Measurements from ENCODE around the gene MAGED2. TPM values are rescaled to one million over a fixed set of nuclear protein-coding genes. Genes with fewer than 3 reads are reported as not detected.

MAGED2 gene
- total and polyA plus RNA-seq, 2 donors (not counting 3 experiments of a cell fraction or from before 2014, with no cell fraction given), result 241 to 309 TPM

DNA sequence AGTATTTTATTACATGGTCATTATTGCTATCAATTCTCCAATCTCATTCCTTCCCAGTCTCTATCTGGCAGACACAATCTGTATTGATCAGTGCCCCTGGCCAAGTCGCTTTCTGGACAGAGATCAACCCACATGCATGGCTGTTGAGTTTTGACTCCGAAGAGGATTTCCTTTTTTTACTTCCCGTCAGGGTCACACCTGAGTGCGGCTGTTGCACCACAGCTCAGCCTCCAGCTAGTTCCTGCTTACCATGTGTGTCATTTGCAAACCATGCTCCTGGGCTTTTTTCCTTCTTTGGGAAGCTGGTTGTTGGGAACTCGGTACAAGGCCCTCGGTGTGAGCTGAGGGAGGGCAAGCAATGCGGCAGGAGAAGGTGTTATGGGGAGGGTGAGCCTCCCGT lies 11.7 kb downstream of the MAGED2 start:
- Histone ChIP-seq H3K79me2 (ENCODE audit: control insufficient read depth, insufficient read depth, low read length) (no peaks in the 10 kb centered on the region), H3K9ac (replicated peaks; ENCODE audit: extremely low read depth, insufficient read depth, low read length) (no peak overlapping the region), H2AFZ (ENCODE audit: low read depth, low read length) (no peak overlapping the region), H3K27ac (ENCODE audit: insufficient read depth, low read depth, low read length) (no peak overlapping the region), H3K36me3 (ENCODE audit: control insufficient read depth in 2 of 2, extremely low read depth in 1 of 2, insufficient read depth in 2 of 2, low read length in 2 of 2) (peaks cover 5 to 6% of the 10 kb centered on the region in 2 experiments), H3K4me1 (ENCODE audit: control insufficient read depth, extremely low read depth, insufficient read depth, low read length) (no peaks in the 10 kb centered on the region), H3K4me3 (replicated peaks in 1 of 3; ENCODE audit: insufficient read depth in 1 of 3, low read depth in 1 of 3, low read length in 3 of 3) (no peak overlapping the region), H4K20me1 (replicated peaks; ENCODE audit: control insufficient read depth, extremely low read depth, insufficient read depth, low read length) (no peaks in the 10 kb centered on the region), H3K9me1 (replicated peaks; ENCODE audit: control insufficient read depth, extremely low read depth, insufficient read depth, low read length) (no peaks in the 10 kb centered on the region), H3K4me2 (ENCODE audit: insufficient read depth, low read length) (no peak overlapping the region), H3K9me3 (replicated peaks; ENCODE audit: control insufficient read depth, insufficient read depth, low read length) (no peaks in the 10 kb centered on the region), H3K27me3 (ENCODE audit: control insufficient read depth in 2 of 2, insufficient read depth in 2 of 2, low read length in 2 of 2) (no peaks in the 10 kb centered on the region)
- FAIRE-seq (no peak), DNase-seq (ENCODE audit: low read depth, low spot score) (no peak)
- dilution Hi-C loops (cut with MboI; ENCODE audit: extremely low pct_ligation_motif_present, low sequenced_read_pairs) (no loop called here), intact Hi-C loops (cut with micrococcal nuclease) (no loop called here)
- no TSS peak for BruUV-seq (replicated peaks)
- ChIA-PET POLR2A (no interaction called here), CTCF (no interaction called here)
- no peak for TF ChIP-seq POLR2AphosphoS5 (IDR thresholded peaks at IDR 0.05; ENCODE audit: insufficient read depth, low read depth, low read length)
- TF ChIP-seq, protein P1, sequence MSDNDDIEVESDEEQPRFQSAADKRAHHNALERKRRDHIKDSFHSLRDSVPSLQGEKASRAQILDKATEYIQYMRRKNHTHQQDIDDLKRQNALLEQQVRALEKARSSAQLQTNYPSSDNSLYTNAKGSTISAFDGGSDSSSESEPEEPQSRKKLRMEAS (IDR thresholded peaks at IDR 0.05; ENCODE audit: insufficient read depth, insufficient read length), result no peak
- TF ChIP-seq FOS (IDR thresholded peaks at IDR 0.05; ENCODE audit: borderline replicate concordance, insufficient read depth, low read length), result no peak
- no peak for TF ChIP-seq GATA2 (IDR thresholded peaks at IDR 0.05; ENCODE audit: insufficient read depth, insufficient read length, low read depth, low read length)
- TF ChIP-seq, protein P2, sequence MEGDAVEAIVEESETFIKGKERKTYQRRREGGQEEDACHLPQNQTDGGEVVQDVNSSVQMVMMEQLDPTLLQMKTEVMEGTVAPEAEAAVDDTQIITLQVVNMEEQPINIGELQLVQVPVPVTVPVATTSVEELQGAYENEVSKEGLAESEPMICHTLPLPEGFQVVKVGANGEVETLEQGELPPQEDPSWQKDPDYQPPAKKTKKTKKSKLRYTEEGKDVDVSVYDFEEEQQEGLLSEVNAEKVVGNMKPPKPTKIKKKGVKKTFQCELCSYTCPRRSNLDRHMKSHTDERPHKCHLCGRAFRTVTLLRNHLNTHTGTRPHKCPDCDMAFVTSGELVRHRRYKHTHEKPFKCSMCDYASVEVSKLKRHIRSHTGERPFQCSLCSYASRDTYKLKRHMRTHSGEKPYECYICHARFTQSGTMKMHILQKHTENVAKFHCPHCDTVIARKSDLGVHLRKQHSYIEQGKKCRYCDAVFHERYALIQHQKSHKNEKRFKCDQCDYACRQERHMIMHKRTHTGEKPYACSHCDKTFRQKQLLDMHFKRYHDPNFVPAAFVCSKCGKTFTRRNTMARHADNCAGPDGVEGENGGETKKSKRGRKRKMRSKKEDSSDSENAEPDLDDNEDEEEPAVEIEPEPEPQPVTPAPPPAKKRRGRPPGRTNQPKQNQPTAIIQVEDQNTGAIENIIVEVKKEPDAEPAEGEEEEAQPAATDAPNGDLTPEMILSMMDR (IDR thresholded peaks at IDR 0.05; ENCODE audit: extremely low read depth in 1 of 2, insufficient read depth in 1 of 2, low read depth in 1 of 2, low read length in 2 of 2), result no peak
- TF ChIP-seq EZH2 (IDR thresholded peaks at IDR 0.05; ENCODE audit: borderline replicate concordance, low read depth, low read length, severe bottlenecking), result no peak
